Activated T-cell treated with anti-CD3 and anti-CD28 coated beads for 4 hours (primary cell): ENCODE measurements around the gene MRLN.
A peak's percentile ranks its signal among the peaks of the same experiment; 100 is the strongest.
"Not testable (repeated sequence)": the region's sequence is repeated elsewhere in the genome, so short reads cannot be mapped to it uniquely, and the experiment has no call there.

ENCODE experiments used
- DNase-seq: peaks from one replicate; pipeline ENCODE4 v3.0.0-alpha.2; 2020

Gene MRLN

GRCh38 chr10:59744762-59745161, 8.5 kb downstream of the MRLN start:
- DNase-seq: not testable (repeated sequence)

- DNase-seq: not testable (repeated sequence)
These were observed 9.1 kb downstream of the MRLN start for GRCh38 chr10:59744156-59744555.

DNA sequence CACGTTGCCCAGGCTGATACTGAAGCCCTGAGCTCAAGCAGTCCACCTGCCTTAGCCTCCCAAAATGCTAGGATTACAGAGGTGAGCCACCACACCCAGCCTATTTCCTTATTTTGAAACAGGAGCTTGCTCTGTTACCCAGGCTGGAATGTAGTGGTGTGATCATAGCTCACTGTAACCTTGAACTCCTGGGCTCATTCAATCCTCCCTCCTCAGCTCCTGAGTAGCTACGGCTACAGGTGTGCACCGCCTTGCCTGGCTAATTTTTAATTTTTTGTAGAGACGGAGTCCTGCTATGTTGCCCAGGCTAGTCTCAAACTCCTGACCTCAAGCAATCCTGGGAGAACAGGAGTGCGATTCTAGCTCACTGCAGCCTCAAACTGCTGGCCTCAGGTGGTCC, 11.7 kb downstream of the MRLN start:
- DNase-seq: no peak

GRCh38 chr10:59741048-59741447, 12.2 kb downstream of the MRLN start:
- DNase-seq: no peak

GRCh38 chr10:59736749-59737148, 16.5 kb downstream of the MRLN start:
- no peak for DNase-seq

DNA sequence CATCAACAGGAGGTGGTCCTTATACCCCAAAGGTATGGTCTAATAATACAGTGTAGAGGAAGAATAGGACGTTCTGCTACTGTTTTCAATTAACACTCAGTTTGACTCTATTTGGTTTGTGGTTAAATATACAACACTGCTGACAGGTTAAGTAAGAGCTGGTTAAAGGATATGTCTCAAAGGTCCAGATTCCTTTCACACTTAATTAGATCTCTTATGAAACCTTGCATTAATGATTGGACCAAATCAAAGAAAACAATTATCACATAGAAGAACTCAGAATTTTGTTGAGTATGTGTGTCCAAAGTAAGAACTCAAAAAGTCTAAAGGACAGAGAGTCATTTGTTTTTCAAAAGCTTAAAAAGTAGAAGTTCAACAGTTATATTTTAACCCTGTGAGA, 18.0 kb downstream of the MRLN start:
- no peak for DNase-seq

DNA sequence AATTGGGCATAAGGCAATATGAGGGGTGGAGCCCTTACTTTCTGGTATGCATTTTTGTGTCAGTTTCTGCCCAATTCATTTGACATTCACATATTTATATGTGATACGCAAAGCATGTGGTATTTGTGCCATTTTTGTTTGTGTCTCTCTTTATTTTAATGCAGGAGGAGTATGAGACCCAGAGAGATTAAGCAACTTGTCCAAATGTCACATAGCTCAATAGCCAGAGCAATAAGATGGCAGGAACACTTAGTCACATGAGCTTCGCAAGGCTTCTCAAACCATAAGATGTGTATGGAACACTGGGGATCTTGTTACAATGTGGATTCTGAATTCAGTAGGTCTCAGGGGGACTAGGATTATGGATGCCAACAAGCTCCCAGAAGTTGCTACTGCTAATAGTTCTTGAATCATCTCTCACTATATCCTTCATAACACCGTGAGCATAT, 19.2 kb downstream of the MRLN start:
- DNase-seq: no peak

DNA sequence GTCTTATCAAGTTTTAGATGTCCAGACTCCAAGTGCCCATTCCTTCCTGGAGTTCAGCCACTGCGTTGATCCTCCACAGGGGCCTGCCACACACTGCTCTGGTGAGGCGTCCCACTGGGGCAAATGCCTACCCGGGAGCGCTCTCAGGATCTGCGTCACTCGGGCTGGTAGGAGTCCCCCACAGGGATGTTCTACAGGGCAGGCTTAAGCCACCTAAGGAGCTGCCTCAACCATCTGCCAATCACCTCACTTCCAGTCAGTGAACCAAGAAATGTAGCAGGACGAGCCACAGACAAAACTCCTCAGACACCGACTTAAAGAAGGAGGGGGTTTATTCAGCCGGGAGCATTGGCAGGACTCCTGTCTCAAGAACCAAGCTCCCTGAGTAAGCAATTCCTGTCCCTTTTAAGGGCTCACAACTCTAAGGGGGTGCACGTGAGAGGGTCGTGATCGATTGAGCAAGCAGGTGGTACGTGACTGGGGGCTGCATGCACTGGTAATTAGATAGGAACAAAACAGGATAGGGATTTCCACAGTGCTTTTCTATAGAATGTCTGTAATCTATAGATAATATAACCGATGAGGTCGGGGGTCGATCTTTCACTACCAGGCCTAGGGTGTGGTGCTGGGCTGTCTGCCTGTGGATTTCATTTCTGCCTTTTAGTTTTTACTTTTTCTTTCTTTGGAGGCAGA, 19.8 kb downstream of the MRLN start:
- DNase-seq: not testable (repeated sequence)

GRCh38 chr10:59732849-59733248, 20.4 kb downstream of the MRLN start:
- DNase-seq: not testable (repeated sequence)

- not testable (repeated sequence) for DNase-seq
These were observed 24.1 kb downstream of the MRLN start for GRCh38 chr10:59729167-59729566.

GRCh38 chr10:59724098-59724938, 28.9 kb downstream of the MRLN start:
- DNase-seq: no peak

DNA sequence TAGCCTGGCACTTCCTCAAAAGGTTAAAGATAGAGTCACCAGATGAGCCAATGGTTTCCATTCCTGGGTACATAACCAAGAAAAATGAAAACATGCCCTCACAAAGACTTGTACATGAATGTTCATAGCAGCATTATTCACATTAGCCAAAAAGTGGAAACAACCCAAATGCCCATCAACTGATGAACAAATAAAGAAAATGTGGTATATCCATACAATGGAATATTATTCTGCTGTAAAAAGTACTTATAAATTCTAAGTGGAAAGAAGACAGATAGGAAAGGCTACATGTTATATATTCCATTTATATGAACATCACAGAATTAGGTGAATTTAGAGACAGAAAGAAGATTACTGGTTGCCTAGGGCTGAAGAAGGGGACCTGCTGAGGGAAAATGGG, 32.9 kb downstream of the MRLN start:
- DNase-seq: no peak

DNA sequence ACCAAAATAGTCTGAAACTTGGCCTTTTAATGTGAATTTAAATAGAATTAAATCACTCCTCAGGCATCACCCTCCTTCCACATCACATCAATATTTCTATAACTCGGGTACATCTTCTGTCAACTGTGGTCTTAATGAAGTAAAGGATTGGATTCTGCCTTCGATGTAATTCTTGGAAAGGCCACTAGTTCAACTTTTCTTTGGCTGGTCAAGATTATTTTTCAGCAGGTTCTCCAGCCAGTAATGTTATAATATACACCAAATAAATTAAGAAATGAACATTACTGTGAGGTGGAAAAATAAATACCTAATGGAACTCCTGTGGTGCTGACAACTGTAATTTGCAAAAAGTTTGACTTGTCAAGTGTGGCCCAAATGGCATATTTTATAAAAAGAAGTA, 33.9 kb downstream of the MRLN start:
- DNase-seq: no peak

DNA sequence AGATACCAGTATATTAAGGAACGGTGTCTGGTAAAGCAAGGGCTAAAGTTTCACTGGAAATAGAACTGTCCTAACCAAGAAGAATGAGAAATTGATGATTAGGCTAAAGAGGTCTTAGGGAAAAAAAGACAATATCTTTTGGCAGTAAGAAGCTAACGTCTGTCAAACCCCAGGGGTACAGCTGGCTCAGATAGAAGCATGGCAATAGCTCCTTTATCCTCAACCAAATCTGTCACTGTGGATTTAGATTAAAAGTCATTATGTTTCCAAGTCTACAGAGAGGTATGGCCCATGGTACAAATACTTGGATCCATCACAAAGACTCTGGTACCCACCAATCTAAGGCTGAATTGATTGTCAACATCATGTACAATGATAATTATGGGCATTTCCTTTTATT, 35.0 kb downstream of the MRLN start:
- no peak for DNase-seq

DNA sequence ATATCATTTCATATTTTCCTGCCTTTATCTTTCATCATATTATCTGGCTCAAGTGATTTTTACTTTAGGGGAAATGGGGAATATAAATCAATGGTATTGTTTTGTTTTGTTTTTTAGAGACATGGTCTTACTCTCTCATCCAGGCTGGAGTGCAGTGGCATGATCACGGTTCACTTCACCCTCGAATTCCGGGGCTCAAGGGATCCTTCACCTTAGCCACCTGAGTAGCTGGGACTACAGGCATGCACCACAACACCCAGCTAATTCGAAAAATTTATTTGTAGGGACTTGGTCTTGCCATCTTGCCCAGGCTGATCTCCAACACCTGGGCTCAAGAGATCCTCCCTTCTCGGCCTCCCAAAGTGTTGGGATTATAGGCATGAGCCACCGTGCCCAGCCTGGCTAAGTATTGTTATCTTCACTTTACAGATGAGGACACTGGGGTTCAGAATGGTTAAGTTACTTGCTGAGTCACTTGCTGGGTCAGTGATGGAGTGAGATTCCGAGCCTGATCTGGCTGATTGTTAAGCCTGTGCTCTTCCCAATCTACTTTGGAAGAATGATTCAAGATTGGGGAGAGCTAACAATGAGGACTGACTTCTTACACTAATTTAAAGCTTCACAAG, 39.9 kb downstream of the MRLN start:
- no peak for DNase-seq

- DNase-seq: no peak
These were observed 41.3 kb downstream of the MRLN start for GRCh38 chr10:59711871-59712494.

GRCh38 chr10:59709395-59710125, 43.7 kb downstream of the MRLN start, which contains the start of gene SLC16A9:
Gene SLC16A9, minus strand, starts transcription at chr10:59709850. Its CDS starts 25,559 bp downstream, at chr10:59684291.
- peak; percentile 4 for DNase-seq

- DNase-seq: no peak
These were observed 44.4 kb downstream of the MRLN start for GRCh38 chr10:59708816-59709394.

- DNase-seq: no peak
These were observed 46.1 kb downstream of the MRLN start for GRCh38 chr10:59706851-59707797.

DNA sequence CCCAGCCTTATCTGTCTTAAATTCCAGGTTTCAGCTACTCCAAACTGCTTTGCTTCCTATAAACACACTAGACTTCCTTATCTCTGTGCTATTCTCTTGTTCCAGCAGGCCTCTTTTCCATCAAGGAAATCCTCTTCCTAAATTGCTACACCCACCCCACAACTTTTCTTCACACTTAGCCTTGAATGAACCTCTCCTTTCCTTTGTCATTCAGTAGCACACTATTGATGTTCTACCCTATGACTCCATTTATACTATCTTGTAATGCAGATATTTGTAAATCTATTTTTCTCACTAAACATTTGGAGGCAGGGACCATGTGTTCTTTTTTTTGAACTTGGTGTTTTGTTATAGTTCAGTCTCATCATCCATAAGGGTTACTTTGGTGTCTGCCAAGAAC, 47.3 kb downstream of the MRLN start:
- no peak for DNase-seq

DNA sequence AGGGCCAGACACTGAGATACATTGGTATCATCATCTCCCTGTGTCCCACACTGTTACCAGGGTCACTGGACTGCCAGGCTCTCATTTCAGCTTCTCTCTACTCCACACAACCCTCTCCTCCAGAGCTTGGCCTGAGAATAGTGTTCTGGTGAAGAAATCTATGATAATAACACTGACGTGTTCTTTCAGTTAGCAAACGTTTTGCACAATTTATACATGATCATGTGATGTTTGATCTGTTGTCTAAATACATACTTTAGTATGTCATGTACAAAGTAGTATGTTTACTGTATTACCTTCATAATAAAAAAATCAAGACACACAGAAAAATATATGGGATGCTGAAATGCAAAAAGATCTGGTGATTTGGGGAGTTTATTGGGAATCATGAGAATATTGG, 48.6 kb downstream of the MRLN start:
- DNase-seq: no peak
